Stimulated activated CD4-positive, alpha-beta T cell treated with anti-CD3 and anti-CD28 coated beads, TNF-alpha, amount 100 ng/mL, for 48 hours (primary cell): ENCODE results near the gene MICB.
A peak's percentile ranks its signal among the peaks of the same experiment; 100 is the strongest.
"Not testable (repeated sequence)": the region's sequence is repeated elsewhere in the genome, so short reads cannot be mapped to it uniquely, and the experiment has no call there.

ENCODE experiments used
- DNase-seq, 3 donors: peaks; one replicate each; pipeline ENCODE4 v3.0.0-alpha.2; 2020; ENCODE audit warnings: low read depth in 3 of 3

The MICB gene

DNA sequence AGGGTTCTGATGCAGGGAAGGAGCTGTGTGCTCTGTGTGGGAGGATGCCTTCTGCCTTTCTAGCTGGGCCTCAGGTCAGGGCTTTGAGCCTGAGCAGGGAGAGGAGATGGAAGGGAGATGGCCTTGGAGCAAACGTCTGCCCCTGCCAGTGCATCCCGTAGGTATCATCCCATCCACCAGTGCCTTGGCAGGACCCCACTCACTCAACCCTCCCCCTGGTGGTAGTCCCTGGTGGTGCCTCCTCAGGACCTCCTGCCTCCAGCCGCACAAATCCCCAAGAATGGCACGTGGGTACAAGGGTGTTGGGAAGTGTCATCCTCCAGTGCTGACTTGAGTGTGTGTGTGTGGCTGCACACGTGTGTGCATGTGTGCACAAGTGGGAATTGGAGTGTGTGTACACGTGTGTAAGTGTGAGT is 23.1 kb upstream of the MICB start:
- DNase-seq = no peak

DNA sequence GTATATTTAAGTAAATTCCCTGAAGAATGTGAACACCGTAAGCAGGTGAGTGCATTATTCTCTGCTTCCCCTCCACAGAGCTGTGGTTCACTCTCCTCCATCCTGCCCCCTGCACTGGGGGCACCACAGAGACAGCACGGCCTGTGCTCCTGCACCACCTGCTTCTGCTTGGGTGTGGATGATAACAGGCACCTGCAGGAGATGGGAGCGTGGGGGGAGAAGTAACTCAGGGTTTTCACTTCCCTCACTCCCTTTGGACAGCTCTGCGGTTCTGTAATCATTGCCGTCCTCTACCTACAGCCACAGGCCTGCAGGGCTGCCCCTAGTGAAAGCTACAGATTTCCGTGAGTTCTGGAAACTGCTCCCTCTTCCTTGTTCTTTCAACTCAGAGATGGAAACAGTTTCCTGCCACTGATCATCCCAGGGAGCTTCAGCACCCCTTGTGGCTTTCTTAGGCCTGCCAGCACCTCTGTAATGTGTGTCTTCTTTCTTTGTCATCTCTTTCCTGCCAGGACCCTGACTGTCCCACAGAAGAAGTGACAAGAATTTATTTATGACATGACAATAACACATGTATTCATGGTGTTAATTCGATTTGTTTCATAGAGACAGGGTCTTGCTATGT is 21.3 kb upstream of the MICB start:
- no peak for DNase-seq

GRCh38 chr6:31477521-31477920 is 20.4 kb upstream of the MICB start:
- DNase-seq = no peak

DNA sequence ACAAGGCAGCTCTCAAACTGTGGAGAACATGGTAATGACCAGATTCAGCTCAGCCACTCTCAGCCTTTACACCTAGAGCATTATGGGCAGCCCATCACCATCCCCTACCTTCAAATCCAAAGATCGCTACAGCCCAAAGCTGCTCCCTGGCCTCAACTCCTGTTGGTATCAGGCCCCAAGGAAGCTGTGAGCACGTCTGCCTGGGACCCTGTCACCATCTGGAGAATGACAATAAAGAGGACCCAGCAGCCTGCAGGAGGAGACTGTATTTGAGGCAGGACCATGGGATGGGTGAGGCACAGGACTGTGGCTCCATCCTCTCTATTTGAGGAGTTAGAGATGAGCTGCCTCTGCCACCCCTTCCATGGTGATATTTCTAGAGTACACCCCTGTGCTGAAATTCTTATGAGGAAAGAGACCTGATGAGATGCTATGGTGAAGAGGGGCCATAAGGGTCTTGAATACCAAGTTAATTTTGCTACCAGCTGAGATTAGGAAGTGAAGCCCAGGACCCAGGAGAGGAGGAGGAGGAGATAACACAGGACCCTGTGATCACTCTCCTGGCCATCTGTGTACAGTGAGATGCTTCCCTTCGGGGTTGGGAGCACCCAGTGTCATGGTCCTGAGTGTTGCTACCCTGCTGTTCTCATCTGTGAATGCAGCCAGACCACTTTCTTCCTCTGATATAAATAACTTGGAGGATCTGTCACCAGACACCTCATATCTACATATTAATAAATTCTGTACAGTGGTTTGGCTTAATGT is 19.6 kb upstream of the MICB start:
- DNase-seq = no peak

DNA sequence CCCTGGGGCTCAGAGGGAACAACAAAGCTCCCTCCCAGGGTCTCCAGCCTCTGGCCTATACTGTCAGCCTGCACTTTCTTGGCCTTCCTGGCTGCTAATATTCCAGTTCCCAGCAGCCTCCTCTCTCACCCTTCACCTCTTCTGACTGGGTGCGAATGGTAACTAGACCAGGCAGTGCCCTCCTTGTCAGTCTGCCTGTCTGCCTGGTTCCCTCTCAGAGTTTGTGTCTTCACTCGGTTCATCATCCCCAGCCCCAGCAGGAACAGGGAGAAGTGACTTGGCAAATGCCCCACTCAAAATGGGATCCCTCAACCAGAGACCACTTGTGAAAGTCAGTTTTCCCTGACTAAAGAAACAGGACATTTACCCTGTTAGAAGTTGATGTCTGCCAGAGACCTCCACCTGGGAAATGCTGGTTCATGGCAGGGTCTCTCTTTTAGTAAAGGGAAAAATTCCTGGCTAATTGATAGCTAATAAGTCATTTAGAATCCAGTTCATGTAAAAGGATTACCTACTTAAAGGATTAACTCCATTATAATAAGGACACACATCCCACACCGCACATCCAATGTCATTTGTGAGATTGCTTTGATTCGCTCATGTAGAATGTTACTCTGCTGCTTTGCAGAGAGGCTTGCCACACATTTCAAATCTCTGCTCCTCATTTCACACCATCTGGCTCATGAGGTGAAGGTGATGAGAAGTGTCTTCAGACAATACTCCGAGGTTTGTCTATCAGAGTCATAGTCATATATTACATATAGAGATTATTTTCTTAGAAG is 18.6 kb upstream of the MICB start:
- DNase-seq = no peak

GRCh38 chr6:31479933-31480535 is 17.9 kb upstream of the MICB start:
- DNase-seq = no peak

- DNase-seq = no peak
Measured at GRCh38 chr6:31480574-31480973, 17.4 kb upstream of the MICB start.

GRCh38 chr6:31483392-31483791 is 14.6 kb upstream of the MICB start:
- DNase-seq = no peak

- DNase-seq = no peak
Measured at GRCh38 chr6:31485055-31485454, 12.9 kb upstream of the MICB start.

- DNase-seq = not testable (repeated sequence)
Measured at GRCh38 chr6:31486065-31486837, 11.7 kb upstream of the MICB start.

DNA sequence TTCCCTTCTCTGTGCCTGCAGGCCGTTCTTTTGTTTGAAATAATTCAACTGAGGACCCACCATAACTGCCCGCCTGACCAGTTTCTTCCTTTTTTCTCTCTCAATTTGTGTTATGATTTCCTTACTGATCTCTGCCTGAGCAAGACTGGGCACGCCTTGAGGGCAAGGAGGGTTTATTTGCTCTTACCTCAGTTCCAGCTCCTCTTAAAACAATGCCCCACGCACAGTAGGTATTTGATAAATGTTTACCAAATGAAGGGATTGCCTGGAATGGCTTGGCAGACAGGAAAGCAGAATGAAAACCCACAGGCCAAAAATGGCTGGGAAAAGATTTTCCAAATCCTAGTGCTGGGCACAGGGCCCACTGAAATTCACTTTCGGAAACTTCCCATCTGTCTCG is 10.3 kb upstream of the MICB start:
- not testable (repeated sequence) for DNase-seq

GRCh38 chr6:31489086-31489485 is 8.9 kb upstream of the MICB start:
- no peak for DNase-seq

DNA sequence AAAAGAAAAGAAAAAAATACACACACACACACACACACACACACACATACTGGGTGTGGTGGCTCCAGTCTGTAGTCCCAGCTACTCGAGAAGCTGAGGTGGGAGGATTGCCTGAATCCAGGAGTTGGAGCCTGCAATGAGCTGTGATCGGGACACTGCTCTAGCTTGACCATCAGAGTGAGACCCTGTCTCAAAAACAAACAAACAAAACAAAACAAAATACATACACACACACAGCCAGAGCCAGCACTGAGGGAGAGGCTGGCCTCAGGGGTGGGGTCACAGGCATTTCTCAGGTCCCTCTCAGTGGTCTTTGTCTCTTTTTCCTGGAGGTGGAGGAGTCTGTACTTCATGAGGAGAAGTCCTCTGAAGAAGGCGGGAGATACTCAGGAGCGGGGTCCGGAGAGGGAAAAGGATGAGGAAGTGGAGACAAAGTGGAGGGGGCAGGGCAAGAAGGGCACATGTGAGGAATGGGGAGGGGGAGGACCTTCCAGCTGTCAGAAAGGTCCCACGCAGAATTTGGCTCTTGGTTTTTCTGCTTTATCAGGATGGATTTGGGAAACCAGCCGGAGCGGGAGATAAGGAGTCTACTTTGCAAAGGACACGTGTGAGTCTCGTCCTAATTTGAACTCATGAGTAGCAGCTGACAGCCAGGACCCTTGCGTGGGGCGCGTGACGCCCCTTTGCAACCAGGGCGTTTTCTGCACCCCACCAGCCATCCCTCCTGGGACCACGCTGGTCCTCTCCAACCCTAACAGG is 7.7 kb upstream of the MICB start:
- no peak for DNase-seq

DNA sequence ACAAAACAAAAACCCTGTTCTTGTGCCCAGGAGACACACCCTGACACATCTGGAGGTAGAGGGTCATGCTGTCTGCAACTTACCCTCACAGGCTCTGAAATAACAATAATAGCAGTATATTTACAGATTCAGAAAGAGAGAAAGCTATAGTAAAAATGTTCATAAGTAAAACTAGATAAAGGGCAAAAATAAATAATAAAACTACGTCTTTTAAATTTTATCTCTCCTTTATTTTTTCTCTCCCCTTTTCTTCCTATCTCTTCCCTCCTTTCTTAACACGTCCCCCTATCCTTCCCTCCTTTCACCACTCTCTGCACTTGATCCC is 4.4 kb upstream of the MICB start:
- not testable (repeated sequence) for DNase-seq

DNA sequence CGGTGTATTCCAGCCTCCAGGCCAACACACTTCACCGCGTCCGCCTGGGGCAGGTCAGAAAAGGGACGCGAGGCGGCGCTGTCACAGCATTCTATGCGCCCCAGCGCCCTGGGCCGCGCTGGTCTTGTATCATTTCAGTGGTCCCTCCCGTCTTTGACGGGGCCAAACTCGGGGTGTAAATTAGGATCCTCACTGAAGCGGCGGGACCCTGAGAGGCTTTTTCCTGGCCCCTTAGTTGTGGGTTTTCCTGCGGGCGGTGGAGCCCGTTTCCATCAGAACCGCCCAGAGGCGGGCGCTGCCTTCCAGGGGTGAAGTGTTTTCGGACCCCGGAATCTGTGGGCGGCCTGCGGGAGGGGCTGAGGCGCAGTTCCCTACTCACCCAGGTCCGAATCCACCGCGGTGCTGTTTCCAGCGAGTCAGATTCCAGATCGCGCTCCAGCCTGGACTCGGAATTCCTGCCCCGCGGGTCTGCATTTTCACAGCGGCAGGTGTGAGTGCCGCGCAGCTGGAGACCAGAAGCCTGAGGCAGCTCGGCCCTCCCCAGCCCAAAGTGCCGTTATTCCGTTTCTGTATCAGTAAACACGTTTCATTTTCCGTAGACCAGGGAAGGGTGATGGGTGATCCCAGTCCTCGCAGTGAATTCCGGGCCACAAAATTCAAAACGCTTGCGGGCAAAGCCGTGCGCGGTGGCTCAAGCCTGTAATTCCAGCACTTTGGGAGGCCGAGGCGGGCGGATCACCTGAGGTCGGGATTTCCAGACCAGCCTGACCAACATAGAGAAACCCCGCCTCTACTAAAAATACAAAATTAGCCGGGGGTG is 3.9 kb upstream of the MICB start:
- DNase-seq = peak; percentile 57 to 80 (median 65)

- no peak for DNase-seq
Measured at GRCh38 chr6:31495580-31495979, 2.4 kb upstream of the MICB start.

GRCh38 chr6:31496826-31497225 is 1.1 kb upstream of the MICB start:
- DNase-seq = not testable (repeated sequence)

GRCh38 chr6:31498748-31499147 is 803 bp downstream of the MICB start:
- DNase-seq = no peak

DNA sequence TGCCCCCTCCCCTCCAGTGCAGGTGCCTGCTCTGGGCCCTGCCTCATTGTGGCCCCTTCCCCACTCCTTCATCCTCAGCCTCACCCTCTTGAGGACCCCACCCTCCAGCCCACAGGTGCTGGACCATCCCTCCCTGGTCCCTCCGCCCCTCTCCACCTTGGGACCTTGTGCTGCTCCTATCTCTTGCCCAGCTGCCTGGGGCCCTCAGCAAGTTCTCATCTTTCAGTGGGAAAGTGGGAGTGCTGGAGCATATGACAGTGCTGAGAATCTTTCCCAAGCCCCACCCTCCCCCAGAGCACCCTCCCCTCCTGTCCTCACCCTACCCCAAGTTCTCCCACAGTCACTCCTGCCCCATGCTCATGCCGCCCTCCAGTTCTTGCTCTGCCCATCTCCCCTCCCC is 1.7 kb downstream of the MICB start:
- DNase-seq = not testable (repeated sequence)

DNA sequence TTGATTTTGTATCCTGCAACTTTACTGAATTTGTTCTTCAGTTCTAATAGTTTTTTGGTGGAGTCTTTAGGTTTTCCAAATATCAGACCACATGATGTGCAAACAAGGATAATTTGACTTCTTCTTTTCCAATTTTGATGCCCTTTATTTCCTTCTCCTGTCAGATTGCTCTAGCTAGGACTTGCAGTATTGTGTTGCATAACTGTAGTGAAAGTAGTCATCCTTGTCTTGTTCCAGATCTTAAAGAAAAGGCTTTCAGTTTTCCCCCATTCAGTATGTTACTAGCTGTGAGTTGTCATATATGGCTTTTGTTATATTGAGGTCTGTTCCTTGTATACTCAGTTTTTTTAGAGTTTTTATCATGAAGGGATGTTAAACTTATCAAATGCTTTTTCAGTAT is 4.6 kb downstream of the MICB start:
- DNase-seq = no peak
